SKM-1 (cell line): Measurements from ENCODE around the gene RPTOR.
"Not testable (repeated sequence)": the region's sequence is repeated elsewhere in the genome, so short reads cannot be mapped to it uniquely, and the experiment has no call there.

ENCODE experiments used
- DNase-seq: peaks from one replicate; lab custom pipeline; 2025; ENCODE audit not compliant: unreplicated experiment; lab: John Stamatoyannopoulos, UW

The RPTOR gene

DNA sequence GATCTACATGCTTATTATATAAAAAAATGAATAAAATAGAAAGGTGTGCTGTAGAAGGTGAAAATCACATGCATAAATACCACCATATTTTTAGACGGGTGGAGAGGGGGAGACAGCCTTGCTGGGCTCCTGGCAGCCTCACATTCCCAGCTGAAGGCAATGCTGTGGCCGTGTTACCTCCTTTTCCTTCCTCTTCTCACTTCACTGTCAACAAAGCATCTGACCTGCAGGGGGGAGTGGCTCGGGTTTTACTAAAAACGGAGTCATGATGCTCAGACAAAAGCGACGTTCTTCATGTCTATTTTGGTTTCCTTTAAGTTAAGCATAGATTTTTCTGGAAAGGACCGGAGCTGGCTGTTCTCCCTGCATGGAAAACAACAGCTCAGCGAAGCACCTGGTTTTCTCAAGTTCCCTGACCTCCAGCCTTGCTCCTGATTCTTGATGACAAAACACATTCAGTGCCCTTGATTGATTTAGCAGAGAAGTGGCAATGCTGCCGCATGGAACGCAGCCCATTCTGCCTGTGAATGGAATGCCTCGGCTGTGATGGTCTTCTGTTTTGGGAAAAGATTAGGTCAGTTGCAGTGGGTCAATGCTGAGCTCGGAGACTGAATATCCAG lies 5.5 kb upstream of the RPTOR start:
- DNase-seq = no peak

DNA sequence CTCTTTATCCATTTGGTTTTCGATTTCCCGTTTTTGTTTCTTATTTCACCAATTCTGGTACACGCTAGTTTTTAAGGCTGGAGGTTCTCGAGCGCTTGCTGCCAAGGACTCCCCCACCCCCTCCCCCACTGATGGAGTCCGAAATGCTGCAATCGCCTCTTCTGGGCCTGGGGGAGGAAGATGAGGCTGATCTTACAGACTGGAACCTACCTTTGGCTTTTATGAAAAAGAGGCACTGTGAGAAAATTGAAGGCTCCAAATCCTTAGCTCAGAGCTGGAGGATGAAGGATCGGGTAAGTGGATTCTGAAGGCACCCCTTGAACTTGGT lies 825 bp downstream of the RPTOR start:
- DNase-seq = no peak

DNA sequence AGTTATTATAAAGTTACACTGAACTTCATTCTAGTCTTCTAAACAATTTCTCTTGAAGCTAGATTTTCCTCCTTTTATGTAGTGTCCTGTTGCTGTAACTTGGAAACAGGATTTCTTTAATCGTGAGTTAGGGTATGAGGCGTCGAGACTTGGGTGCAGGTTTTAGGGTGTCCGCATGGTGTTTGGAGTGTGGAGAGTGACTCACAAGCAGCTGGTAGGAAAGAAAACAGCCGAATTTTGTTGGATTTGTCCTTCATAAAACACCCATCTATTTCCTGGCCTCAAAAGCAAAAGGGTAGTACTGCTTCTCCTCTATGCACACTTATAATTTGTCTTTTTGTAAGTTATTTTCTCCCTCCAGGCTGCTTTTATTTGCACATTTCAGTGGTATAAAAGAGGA lies 1.6 kb downstream of the RPTOR start:
- no peak for DNase-seq

DNA sequence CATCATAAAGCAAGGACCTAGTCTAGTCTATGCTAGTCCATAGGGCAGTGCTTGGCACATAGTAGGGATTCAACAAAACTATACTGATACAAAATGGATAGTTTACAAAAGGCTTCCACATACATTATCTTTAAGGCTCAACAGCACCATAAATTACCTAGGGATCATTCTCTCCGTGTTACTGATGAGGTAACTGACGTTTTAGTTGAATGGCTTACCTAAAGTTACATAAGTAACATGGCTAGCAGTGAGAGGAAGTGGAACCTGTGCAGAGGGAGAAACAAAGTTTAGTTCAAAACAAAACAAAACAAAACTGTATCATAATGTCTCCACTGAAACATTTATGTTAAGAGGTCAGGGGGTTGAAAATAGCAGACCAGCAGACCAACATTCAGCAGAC lies 7.9 kb downstream of the RPTOR start:
- DNase-seq = no peak

DNA sequence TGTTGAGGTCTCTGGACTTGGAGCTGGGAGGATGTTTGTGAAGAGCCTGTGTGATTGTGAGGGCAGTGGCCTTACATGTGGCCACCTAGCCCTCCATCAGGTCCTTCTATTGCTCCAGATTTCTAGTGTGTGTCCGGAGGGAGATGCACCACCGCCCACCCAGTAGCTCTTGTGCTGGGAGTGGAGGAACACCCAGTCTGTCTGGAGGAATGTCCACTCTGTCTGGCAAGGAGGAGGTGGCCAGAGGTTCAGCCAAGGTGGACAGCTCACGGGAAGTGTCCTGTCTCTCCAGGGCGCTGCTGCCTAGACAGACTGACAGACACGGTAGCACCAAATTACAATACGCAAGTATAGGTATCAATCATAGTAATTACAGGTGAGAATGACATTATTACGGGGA lies 10.6 kb downstream of the RPTOR start:
- DNase-seq = no peak

DNA sequence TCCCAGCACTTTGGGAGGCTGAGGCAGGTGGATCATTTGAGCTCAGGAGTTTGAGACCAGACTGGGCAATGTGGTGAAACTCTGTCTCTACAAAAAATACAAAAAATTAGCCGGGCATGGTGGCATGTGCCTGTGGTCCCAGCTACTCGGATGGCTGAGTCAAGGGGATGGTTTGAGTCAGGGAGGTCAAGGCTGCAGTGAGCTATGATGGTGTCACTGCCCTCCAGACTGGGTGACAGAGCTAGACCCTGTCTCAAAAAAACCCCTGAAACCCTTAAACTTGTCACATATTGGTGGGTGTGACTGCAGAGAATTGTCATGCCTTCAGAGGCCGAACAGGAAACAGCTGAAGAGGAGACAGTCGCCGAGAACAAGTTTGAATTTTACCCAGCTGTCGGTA lies 13.4 kb downstream of the RPTOR start:
- DNase-seq = no peak

DNA sequence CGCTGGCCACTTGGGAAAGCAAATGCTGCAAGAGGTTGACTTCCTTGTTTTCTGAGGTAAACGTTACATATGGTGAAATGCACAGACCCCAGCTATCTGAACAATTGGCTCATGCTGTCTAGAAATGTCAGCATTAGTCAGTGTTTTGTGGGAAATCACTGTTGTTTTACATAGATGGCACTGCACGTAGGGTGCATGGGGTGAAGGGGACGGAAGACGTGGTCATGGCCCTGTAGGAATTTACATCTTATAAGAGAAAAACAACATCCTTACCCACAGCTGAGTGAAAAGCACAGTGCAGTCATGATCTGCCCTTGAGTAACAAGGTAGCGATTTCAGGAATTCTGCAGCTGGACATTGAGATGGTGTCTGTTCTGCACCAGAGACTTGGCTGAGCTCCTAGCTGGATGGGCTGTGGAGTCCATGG lies 15.2 kb downstream of the RPTOR start:
- no peak for DNase-seq

DNA sequence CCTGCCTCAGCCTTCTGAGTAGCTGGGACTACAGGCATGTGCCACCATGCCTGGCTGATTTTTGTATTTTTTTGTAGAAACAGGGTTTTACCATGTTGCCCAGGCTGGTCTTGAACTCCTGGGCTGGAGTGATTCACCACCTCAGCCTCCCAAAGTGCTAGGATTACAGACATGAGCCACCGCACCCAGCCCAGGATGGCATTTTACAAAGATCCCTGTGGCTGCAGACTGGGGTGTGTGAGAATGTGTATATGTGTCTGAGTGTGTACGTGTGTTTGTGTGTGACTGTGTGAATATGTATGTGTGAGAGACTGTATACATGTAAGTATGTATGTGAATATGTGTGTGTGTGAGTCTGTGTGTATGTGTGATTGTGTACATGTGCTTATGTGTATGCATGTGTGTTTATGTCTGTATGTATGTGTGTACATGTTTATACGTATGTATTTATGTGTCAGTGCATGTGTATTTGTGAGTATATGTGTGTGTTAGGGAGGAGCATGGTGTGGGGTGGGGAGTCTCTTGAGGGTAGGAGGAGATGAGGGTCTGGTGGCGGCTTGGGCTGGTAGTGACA lies 17.0 kb downstream of the RPTOR start:
- no peak for DNase-seq

DNA sequence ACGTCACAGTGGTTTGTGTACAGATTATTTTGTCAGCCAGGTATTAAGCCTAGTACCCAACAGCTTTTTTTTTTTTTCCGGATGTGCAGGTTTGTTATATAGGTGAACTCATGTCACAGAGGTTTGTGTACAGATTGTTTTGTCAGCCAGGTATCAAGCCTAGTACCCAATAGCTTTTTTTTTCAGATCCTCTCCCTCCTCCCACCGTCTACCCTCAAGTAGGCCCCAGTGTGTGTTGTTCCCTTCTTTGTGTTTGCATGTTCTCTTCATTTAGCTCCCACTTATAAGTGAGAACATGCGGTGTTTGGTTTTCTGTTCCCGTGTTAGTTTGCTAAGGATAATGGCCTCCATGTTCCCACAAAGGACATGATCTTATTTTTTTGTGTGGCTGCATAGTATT lies 19.9 kb downstream of the RPTOR start:
- no peak for DNase-seq

DNA sequence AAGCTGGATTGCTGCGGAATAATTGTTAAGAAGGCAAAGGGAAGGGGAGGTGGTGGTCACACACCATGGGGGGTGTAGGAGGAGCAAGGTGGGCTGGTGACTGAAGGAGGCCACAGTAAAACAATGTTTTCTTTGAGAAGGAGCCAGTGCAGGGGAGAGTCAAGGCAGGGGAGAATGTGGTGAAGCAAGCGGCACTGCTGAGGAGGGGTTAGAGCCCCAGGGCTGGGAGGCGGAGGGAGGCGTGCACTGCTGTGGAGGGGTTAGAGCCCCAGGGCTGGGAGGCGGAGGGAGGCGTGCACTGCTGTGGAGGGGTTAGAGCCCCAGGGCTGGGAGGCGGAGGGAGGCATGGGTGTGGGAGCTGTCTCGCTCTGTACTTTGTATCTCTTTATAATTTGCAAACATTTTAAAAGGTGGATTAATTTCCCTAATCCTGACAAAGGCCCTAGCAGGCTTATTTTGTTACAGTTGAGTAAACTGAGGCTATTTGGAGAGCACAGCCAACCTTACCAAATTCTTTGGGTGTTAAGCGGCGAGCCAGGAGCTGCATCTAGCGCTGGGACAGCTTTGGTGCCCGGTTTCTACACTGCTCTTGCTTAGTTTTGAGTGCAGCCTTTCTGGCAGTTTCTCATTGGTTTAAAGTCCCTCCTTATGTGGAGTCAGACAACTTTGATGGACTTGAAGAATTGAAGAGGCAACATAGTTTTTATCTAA lies 20.9 kb downstream of the RPTOR start:
- DNase-seq = no peak

DNA sequence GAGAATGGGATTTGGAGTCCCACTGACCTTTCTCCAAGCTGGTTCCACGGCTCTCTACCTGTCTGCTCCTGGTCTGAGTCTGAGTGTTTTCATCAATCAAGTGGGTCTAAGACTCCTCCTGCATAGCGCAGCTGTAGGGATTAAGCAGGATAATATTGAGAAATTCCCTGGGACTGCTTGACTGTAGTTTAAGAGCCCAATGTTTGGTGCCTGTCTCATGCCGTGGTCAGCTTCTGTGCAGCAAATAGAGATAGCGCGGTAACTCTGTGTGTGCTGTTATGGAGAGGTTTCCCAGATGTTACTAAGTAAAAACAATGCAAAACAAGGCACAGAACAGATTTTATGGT lies 21.4 kb downstream of the RPTOR start:
- DNase-seq = no peak

DNA sequence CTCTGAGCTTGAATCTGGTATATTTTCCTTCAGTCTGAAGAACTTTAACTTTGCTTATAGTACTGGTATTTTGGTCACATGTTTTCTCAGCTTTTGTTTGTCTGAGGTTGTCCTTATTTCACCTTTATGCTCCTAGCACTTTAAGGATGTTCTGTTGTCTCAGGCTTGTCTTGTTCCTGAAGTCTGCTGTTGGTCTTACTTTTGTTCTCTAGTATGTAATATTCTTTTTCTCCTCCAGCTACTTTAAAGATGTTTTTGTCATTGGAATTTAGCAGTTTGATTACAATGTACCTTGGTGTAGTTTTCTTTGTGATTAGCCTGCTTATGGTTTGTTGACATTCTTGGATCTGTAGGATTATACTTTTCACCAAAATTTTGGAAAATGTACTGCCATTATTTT lies 23.6 kb downstream of the RPTOR start:
- no peak for DNase-seq

DNA sequence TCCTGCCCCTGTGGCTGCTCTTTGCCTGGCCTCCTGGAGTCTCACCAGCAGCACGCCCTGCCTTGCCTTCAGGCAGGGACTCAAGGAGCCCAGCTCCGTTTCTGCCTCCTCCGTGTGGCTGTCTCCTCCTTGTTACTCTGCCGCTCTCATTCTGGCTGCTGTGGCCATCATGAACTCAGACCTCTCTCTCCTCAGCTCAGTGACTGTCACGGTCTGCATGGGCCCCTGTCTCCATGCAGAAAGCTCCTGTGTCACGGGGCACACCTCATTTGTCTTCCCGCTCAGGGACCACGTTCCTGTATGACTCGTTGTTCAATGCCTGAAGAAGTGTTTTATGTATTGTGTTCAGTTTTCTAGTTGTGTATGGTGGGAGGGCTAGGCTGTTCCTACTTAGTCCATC lies 25.3 kb downstream of the RPTOR start:
- DNase-seq = no peak

DNA sequence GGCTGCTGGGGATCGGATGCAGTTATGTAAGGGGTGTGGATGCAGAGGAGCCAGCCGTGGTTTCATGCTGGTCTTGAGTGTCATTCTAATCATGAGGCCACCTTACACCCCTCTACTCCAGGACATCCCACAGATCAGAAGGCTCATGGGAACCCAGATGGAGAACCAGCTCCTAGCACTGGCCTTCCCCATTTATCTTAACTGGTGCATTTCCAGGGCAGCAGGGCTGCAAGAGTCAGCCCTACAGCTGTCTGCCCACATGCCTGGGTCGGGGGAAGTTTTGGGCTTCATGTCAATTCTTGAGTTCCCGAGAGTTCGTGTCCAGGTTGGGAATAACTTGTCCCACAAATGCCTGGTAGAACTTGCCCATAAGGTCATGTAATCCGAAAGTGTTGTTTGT lies 29.1 kb downstream of the RPTOR start:
- no peak for DNase-seq

DNA sequence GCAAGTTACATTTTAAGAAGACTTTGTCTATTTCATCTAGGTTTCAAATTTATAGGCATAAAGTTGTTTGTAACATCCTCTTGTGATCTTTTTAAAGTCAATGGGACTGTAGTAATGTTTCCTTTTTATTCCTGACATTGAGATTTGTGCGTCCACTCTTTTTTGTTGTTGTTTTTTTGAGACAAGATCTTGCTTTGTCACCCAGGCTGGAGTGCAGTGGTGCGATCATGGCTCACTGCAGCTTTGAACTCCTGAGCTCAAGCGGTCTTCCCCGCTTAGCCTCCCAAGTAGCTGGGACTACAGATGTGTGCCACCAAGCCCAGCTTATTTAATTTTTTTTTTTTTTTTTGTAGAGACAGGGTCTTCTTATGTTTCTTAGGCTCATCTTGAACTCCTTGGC lies 29.9 kb downstream of the RPTOR start:
- DNase-seq = no peak

DNA sequence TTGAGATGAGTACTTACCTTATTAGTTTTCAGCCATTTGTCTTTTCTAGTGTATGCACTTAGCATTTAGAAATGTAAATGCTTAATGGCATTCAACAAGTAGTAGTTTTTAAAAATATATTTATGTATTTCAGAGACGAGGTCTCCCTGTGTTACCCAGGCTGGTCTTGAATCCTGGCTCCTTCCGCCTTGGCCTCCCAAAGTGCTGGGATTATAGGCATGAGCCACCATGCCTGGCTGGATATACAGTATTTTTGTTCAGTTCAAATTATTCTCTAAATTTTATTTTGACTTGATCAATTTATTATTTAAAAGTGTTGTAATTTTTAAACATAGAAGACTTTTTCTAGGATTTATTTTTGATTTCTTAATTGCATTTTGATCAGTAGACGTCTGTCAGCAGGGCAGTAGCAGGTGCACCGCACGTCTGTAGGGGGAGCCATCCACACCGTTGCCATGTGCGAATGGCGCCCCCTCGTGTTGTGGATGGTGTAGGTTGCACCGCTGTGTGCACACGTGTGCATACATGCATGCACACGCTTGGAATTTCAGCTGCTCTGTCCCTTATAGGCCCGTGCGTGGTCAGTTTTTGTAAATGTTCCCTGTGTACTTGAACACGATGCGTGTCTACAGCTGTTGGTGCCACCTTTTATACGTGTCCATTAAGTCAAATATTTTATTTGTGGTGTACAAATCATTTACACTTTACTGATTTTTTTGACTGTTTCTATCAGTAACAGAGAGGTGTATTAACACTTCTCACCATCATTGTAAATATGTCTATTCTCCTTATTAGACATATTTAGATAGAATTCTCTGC lies 30.6 kb downstream of the RPTOR start:
- peak; percentile 55 for DNase-seq

DNA sequence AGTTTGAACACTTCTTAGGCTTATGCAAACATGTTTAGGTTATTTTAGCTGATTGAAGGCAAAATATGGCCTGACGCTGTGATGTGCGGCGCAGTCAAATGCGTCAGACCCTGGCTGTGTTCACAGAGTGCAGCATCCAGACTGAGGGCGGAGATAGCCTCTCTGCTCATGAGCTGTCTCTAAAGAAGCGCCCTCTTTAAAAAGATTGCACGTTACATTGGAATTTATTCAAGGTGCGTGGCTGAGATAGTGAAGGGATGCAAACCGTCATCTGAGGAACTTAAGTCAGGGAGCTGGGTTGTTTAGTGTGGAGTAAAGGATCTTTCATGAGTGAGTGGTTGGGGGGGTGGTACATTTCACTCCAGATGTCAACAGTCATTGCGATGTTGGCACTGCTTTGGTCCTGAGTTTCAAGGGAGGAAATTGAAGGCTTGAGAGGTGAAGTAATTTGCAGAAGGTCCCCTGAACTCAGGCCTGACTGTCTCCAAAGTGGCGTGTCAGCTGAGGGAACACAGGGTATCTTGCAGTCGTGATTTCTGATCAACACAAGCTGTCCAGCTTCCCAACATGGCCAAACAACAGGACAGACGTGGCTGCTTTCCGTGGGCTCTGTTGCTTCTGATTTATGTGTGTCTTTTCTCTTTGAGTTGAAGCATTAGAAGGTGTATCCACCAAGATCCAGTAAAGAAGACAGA lies 33.4 kb downstream of the RPTOR start:
- DNase-seq = no peak

DNA sequence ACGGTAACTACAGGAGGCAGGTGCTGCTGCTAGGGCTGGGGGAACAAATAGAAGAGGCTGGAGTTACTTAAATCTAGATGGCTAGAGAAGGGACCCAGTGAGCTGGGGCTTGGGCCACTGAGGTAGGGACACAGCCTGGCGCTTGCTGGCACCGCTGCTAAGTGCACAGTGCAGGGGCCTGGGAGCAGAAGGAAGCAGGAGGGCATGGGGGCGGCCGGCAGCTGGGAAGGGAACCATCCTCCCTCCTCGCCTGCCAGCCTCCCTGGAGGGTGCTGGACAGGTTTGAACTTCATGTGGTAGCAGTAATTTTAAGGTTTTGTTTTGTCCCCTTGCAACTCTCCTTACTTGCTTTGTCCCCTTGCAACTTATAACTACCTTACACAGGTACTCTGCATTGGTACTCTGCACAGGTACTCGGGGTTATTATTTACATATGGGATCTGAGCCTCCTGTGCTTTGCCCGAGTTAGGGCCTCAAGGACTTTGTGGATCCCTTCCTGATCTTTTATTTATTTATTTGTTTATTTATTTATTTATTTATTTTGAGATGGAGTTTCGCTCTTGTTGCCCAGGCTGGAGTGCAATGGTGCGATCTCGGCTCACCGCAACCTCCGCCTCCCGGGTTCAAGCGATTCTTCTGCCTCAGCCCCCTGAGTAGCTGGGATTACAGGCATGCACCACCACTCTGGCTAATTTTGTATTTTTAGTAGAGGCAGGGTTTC lies 34.2 kb downstream of the RPTOR start:
- not testable (repeated sequence) for DNase-seq

DNA sequence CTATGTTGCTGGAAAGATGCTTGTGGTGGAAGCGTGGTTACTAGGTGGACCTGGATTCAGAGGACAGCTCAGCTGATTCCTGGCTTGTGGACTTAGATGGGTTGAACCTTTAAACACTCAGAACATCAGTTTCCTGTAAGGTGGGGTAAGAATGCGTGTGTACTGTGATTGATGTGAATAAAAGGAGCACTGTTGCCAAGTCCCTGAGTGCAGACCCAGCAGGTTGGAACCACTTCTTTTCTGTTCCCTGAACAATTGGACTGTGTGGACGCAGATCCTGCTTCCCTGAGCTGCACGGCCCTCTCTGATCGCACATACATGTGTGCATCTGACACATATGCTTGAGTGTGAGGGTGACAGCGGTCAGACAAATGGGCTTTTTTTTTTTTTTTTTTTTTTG lies 37.5 kb downstream of the RPTOR start:
- no peak for DNase-seq

DNA sequence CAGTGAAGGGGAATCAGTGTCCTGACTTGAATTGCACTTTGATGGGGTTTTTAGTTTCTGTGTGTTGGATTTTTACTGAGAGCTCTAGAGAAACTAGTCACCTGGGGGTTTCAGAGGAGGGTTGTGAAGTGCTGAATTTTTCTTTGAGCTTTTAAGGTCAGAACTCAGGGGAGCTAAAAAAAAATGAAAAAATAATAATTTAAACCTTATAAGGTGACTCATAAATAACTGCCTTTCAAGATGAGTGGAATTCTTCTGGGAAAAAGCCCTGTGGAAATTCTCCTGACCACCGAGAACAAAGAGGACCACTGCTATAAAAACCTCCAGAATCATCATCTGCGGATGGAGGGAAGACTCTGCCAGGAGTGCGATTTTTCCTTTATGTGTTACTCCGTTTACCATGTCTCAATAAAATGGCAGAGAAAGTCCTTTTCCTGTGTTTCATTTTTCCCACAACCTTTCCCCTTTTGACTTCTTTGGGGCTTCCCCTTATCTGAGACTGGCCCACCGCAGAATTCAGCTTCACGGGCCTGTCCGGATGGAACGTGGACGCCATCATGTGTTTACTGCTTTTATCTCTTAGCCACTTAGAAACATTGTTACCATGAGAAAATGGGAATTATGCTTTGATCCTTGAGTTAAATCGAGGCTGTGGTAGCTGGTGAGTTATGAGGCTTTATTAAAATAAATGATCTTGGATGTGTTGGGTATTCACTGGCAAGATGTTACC lies 39.7 kb downstream of the RPTOR start:
- DNase-seq = no peak
